ENCODE measurements around the gene PCGF1.
"Not testable (repeated sequence)": the region's sequence is repeated elsewhere in the genome, so short reads cannot be mapped to it uniquely, and the experiment has no call there.

PCGF1 gene

GRCh38 chr2:74486141-74486540 lies 21.4 kb downstream of the PCGF1 start:
- in situ Hi-C loops (cut with HindIII; ENCODE audit: low pct_ligation_motif_present, low sequenced_read_pairs), result no loop called here
- H3K27me3 ChIP-seq (replicated peaks), result no peaks in the 10 kb centered on the region
- no peak overlapping the region for H3K4me3 ChIP-seq (ENCODE audit: low read depth, low read length)
- no peak overlapping the region for H3K27ac ChIP-seq
- peaks cover 10% of the 10 kb centered on the region for H3K36me3 ChIP-seq (replicated peaks)
- no peak for DNase-seq
- no peak for TF ChIP-seq CTCF (IDR thresholded peaks at IDR 0.05; ENCODE audit: low read depth, low read length, missing control alignments)

- DNase-seq; in situ Hi-C loops (cut with HindIII; ENCODE audit: low pct_ligation_motif_present, low sequenced_read_pairs); H3K27ac ChIP-seq; H3K36me3 ChIP-seq (replicated peaks); H3K27me3 ChIP-seq (replicated peaks): not testable (repeated sequence)
- H3K4me3 ChIP-seq (ENCODE audit: low read depth, low read length), result peak overlapping the region; percentile 99
Observed at GRCh38 chr2:74483675-74484164, 23.8 kb downstream of the PCGF1 start.

- Histone ChIP-seq H3K4me3 (ENCODE audit: low read depth, low read length) (peak within 1 kb of the TSS; percentile 99), H3K36me3 (replicated peaks) (peaks cover 4% of the 10 kb centered on the region), H3K27me3 (replicated peaks) (no peaks in the 10 kb centered on the region), H3K27ac (peak within 1 kb of the TSS; percentile 65)
- DNase-seq, result peak; percentile 96
- peak; percentile 92 for TF ChIP-seq CTCF (IDR thresholded peaks at IDR 0.05; ENCODE audit: low read depth, low read length, missing control alignments)
- in situ Hi-C loops (cut with HindIII; ENCODE audit: low pct_ligation_motif_present, low sequenced_read_pairs), result no loop called here
Observed at GRCh38 chr2:74482801-74483674, 24.5 kb downstream of the PCGF1 start, which contains the start of the genes CCDC142 and TTC31. Gene CCDC142 (minus strand): TSS chr2:74482998. CDS start chr2:74482837, 161 bp downstream. Gene TTC31 (plus strand): TSS chr2:74483081. CDS start chr2:74483096, 15 bp downstream.

- peak overlapping the region; percentile 99 for H3K4me3 ChIP-seq (ENCODE audit: low read depth, low read length)
- TF ChIP-seq CTCF (IDR thresholded peaks at IDR 0.05; ENCODE audit: low read depth, low read length, missing control alignments), result no peak
- H3K27me3 ChIP-seq (replicated peaks), result no peaks in the 10 kb centered on the region
- in situ Hi-C loops (cut with HindIII; ENCODE audit: low pct_ligation_motif_present, low sequenced_read_pairs), result no loop called here
- peaks cover 4% of the 10 kb centered on the region for H3K36me3 ChIP-seq (replicated peaks)
- peak overlapping the region; percentile 65 for H3K27ac ChIP-seq
- no peak for DNase-seq
Observed at GRCh38 chr2:74481961-74482800, 25.3 kb downstream of the PCGF1 start.

- Histone ChIP-seq H3K4me3 (ENCODE audit: low read depth, low read length) (peak overlapping the region; percentile 99), H3K27ac (no peak overlapping the region), H3K27me3 (replicated peaks) (no peaks in the 10 kb centered on the region), H3K36me3 (replicated peaks) (peaks cover 4% of the 10 kb centered on the region)
- DNase-seq, result no peak
- in situ Hi-C loops (cut with HindIII; ENCODE audit: low pct_ligation_motif_present, low sequenced_read_pairs), result no loop called here
- TF ChIP-seq CTCF (IDR thresholded peaks at IDR 0.05; ENCODE audit: low read depth, low read length, missing control alignments), result no peak
Observed at GRCh38 chr2:74481431-74481830, 26.1 kb downstream of the PCGF1 start.

- Histone ChIP-seq H3K36me3 (replicated peaks) (peaks cover 15% of the 10 kb centered on the region), H3K27ac (no peak overlapping the region), H3K4me3 (ENCODE audit: low read depth, low read length) (no peak overlapping the region), H3K27me3 (replicated peaks) (no peaks in the 10 kb centered on the region)
- in situ Hi-C loops (cut with HindIII; ENCODE audit: low pct_ligation_motif_present, low sequenced_read_pairs), result no loop called here
- peak; percentile 57 for TF ChIP-seq CTCF (IDR thresholded peaks at IDR 0.05; ENCODE audit: low read depth, low read length, missing control alignments)
- no peak for DNase-seq
Observed at GRCh38 chr2:74474899-74475298, 32.6 kb downstream of the PCGF1 start.
